Right ventricle myocardium superior (tissue), 1 donor: Measurements from ENCODE around the gene RELA. TPM values are rescaled to one million over a fixed set of nuclear protein-coding genes. Genes with fewer than 3 reads are reported as not detected.

Experiments used
- ATAC-seq: fragments of 200-7000 bp; cut with Tn5 transposase; one replicate; pipeline ENCODE4 v1.9.1; 2020; ENCODE audit warnings: mild to moderate bottlenecking; ENCODE audit not compliant: poor library complexity
- DNase-seq: peaks from one replicate; pipeline ENCODE4 v3.0.0-alpha.2; 2020
- intact Hi-C: fragments of 100-400 bp; cut with DNase I; formaldehyde crosslinking; loops from one replicate; pipeline ENCODE4 v1.11.2; 2022
- total RNA-seq: library from RNA; stranded (reverse); fragmentation: NEBNext Ultra II Directional; extraction: Animal tissue kit (Norgen Biotek cat#: 25700); gene quantifications from one replicate; pipeline ENCODE4 v1.2.1, GENCODE V29; 2021
- donor health status: DM: no; HTN: yes; CAD: no; lungs with severe emphysema.

The RELA gene
- total RNA-seq, 1 donor from 2014 or later = 31.0 TPM

DNA sequence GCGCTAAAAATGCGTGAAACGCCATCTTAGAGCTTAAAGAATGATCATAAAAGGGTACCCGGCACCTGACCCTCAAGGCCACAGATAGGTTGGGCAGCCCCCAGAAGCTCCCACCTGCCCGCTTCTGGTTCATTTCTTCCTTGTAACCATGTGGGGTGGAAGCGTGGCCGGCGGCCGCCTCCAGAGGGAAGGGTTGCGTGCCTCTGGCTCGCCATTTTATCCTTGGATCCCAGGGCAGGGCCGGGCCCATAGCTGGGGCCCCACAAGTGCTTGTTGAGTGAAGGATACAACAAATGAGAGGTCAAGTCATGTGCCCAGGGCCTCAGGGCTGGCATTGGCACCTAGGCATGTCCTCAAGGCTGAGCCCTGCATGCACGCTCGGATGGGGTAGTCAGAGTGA lies 41.3 kb downstream of the RELA start:
- intact Hi-C loops = loop anchor here (10.0 kb wide), 1 partner anchor 193 kb away; no protein-coding TSS in a partner anchor
- DNase-seq = no peak
- ATAC-seq = no peak

DNA sequence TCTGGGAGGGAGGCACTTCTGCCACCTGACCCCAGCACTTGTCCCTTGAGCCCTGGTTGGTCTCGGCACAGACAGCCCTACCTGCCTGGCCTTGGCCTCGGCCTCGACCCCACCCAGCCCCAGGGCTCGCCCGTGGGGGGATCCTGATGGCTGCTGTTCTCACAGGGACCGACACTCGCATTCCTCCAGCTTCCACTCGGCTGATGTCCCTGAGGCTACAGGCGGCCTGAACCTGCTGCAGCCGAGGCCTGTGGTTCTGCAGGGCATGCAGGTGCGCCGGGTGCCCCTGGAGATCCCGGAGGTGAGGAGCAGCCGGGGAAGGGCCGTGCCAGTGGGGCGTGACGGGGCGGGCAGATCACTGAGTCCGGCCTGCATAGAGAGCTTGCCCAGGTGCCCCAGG lies 42.0 kb downstream of the RELA start:
- DNase-seq = no peak
- intact Hi-C loops = loop anchor here (10.0 kb wide), 1 partner anchor 194 kb away; no protein-coding TSS in a partner anchor
- no peak for ATAC-seq

GRCh38 chr11:65619281-65619928 lies 43.3 kb downstream of the RELA start:
- intact Hi-C loops = no loop called here
- no peak for ATAC-seq
- no peak for DNase-seq

GRCh38 chr11:65618763-65619162 lies 44.0 kb downstream of the RELA start:
- no peak for DNase-seq
- no peak for ATAC-seq
- intact Hi-C loops = no loop called here

GRCh38 chr11:65617990-65618751 lies 44.5 kb downstream of the RELA start:
- ATAC-seq (no peak), DNase-seq (no peak)
- intact Hi-C loops = no loop called here

- DNase-seq (no peak), ATAC-seq (no peak)
- intact Hi-C loops = no loop called here
Observed at GRCh38 chr11:65617136-65617850, 45.4 kb downstream of the RELA start.

GRCh38 chr11:65616575-65617001 lies 46.1 kb downstream of the RELA start:
- ATAC-seq (no peak), DNase-seq (no peak)
- intact Hi-C loops = no loop called here

- DNase-seq (peak; percentile 78), ATAC-seq (peak; percentile 0)
- intact Hi-C loops = no loop called here
Observed at GRCh38 chr11:65615950-65616574, 46.7 kb downstream of the RELA start.

- ATAC-seq (peak; percentile 90), DNase-seq (peak; percentile 100)
- intact Hi-C loops = no loop called here
Observed at GRCh38 chr11:65615229-65615949, 47.3 kb downstream of the RELA start, which contains the start of gene PCNX3. Gene PCNX3, plus strand, starts transcription at chr11:65615776. Its CDS starts 536 bp downstream, at chr11:65616312.

GRCh38 chr11:65613091-65613928 lies 49.4 kb downstream of the RELA start:
- DNase-seq = no peak
- no peak for ATAC-seq
- intact Hi-C loops = no loop called here

- ATAC-seq = no peak
- intact Hi-C loops = no loop called here
- no peak for DNase-seq
Observed at GRCh38 chr11:65612691-65613090, 50.0 kb downstream of the RELA start.

DNA sequence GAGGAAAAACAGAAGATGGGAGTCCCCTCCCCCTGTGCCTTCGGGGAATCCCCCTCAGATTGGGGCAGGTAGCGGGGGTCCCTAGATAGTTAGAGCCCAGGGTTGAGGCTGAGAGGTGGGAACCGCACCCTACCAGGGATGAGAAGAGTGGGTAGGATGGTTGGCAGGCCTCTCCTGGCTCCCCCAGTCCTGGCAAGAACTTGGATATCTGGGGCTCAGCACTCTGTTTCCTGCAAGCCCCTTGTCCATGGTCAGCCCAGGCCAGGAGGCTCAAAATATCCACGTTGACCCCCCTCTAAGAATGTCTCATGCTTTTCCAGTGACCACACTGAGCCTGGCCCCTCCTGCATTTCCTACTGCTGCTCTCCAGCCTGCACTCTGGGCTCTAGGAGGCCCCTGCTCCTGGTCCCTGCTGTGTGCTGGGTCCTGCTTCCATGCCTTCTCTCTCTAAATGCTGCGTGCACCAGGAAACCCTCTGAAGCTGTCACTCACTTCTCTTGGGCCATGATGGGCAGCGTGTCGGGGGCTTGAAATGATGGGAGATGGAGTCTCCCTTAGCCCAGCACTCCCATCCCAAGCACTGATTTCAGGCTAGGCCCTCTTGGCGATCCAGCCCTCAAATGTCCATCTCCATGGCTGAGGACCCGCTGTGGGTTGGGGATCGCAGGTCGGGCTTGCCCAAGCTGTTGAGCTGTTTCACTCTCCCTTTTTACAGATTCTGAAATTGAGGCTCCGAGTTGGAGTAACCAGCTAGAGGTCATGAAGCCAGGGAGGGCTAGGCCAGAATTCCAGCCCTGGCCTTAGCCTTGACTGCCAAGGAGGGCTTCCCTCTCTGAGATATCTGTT lies 50.7 kb downstream of the RELA start:
- intact Hi-C loops = no loop called here
- ATAC-seq (no peak), DNase-seq (no peak)

- DNase-seq (peak; percentile 78), ATAC-seq (no peak)
- intact Hi-C loops = no loop called here
Observed at GRCh38 chr11:65611028-65611757, 51.5 kb downstream of the RELA start.

- no peak for ATAC-seq
- intact Hi-C loops = no loop called here
- DNase-seq = no peak
Observed at GRCh38 chr11:65610404-65610803, 52.3 kb downstream of the RELA start.

GRCh38 chr11:65609665-65610064 lies 53.1 kb downstream of the RELA start:
- ATAC-seq = no peak
- intact Hi-C loops = loop anchor here (5.0 kb wide), 1 partner anchor 37 kb away; the partner anchor contains the start of genes FAM89B and ZNRD2

GRCh38 chr11:65609229-65609628 lies 53.5 kb downstream of the RELA start:
- ATAC-seq (no peak), DNase-seq (no peak)
- intact Hi-C loops = loop anchor here (5.0 kb wide), 1 partner anchor 37 kb away; the partner anchor contains the start of genes FAM89B and ZNRD2

More at GRCh38 chr11:65609665-65610064, 53.1 kb downstream of the RELA start:
- DNase-seq = no peak
